Epidermal melanocyte (primary cell): ENCODE data around the gene AUTS2.
"Not testable (repeated sequence)": the region's sequence is repeated elsewhere in the genome, so short reads cannot be mapped to it uniquely, and the experiment has no call there.

Source experiments
- DNase-seq: peaks from one replicate; pipeline ENCODE4 v3.0.0; 2011; ENCODE audit warnings: low spot score; ENCODE audit not compliant: insufficient read length

Gene AUTS2

GRCh38 chr7:70725448-70725847 lies 1127.2 kb downstream of the AUTS2 start:
- DNase-seq, result no peak

DNA sequence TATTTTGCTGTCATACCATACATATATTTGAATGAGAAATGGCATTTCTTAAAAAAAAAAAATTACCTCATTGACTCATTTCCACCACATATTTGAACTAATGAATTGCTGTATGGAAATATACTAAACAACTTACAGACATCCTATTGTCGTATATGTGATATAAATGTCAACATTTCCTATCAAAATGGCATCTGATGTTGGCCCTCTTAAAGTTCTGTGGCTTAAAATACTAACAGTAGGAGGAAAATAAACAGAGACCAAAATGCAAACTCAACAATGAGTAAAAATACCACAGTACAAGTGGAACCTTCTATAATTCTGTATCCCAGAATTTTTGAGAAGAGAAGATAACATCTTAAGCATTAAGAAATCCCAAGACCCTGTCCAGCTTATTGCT lies 1128.0 kb downstream of the AUTS2 start:
- no peak for DNase-seq

GRCh38 chr7:70726951-70727378 lies 1128.7 kb downstream of the AUTS2 start:
- DNase-seq, result no peak

DNA sequence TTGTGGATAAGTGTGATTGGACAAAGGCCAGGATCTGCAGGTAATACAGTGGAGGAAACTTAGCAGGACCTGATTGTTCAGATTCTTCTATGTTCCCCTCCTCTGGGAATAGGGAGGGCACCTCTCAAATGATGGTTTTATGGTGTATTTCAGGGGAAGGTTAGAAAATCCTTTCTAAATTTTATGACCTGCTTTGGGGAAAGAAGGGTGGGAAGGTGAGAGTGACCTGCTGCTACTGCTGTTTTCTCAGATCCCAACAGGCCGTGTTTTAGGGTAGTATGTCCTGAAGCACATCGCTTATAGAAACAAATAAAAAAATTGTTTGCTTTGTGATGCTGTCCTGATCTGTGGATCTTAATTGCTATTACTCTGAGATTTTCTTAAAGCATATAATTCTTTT lies 1129.6 kb downstream of the AUTS2 start:
- DNase-seq, result no peak

- no peak for DNase-seq
Measured at GRCh38 chr7:70728872-70729552, 1130.7 kb downstream of the AUTS2 start.

- DNase-seq, result not testable (repeated sequence)
Measured at GRCh38 chr7:70729553-70730157, 1131.4 kb downstream of the AUTS2 start.

DNA sequence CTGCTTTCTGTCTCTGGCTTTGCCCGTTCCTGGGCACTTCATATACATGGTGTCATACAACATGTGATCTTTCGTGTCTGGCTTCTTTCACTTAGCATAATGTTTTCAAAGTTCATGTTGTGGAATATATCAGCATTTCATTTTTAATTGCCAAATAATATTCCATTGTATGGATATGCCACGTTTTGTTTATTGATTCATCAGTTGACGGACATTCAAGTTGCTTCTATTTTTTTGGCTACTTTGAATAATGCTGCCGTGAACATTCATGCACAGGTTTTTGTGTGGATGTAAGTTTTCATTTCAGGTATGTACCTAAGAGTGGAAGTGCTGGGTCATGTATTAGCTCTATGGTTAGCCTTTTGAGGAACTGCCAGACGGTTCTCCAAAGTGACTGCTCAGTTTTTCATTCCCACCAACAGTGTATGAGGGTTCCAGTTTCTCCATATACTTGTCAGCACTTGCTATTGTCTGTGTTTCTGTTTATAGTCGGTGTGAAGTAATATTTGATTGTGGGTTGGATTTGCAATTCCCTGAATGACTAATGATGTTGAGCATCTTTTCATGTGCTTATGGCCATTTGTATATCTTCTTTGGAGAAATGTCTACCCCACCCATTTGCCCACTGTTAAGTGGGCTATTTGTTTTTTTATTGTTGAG lies 1132.3 kb downstream of the AUTS2 start:
- DNase-seq, result no peak

DNA sequence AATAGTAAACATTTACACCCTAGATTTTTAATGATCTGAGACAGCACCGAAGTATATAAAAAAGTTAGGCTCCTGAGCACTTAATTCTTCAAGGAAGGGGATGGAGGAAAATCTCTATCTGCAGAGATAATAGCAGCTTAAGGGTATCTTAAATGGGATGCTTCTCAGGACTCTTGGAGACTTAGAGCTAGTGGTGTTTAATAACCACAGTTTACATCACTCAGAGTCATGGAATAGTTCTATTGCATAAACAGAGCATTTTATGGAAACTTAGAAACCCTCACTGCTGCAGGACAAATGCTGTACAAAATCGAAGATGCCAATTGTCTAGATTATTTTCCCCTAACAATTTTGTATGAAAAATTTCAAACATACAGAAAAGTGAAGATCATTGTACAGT lies 1134.8 kb downstream of the AUTS2 start:
- no peak for DNase-seq

DNA sequence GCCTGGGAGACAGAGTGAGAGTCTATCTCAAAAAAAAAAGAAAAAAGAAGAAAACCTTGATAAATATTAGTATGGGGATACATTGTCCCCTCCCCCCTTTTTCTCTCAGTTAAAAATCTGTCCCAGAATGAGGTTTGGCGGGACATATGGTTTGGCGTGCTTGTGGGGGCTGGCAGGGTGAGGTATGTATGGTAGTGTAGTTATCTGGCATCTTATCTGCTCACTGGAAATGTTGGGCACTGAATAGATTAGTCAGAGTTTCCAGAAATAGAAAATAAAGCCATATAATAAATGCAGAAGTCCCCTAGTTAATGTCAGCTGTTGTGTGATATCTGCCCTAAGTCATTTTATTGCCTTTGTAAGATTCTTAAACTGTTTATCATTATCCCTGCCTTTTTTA lies 1136.1 kb downstream of the AUTS2 start:
- no peak for DNase-seq

- no peak for DNase-seq
Measured at GRCh38 chr7:70735313-70735712, 1137.0 kb downstream of the AUTS2 start.

GRCh38 chr7:70736715-70737460 lies 1138.6 kb downstream of the AUTS2 start:
- peak; percentile 39 for DNase-seq

GRCh38 chr7:70738151-70738885 lies 1140.0 kb downstream of the AUTS2 start:
- no peak for DNase-seq

DNA sequence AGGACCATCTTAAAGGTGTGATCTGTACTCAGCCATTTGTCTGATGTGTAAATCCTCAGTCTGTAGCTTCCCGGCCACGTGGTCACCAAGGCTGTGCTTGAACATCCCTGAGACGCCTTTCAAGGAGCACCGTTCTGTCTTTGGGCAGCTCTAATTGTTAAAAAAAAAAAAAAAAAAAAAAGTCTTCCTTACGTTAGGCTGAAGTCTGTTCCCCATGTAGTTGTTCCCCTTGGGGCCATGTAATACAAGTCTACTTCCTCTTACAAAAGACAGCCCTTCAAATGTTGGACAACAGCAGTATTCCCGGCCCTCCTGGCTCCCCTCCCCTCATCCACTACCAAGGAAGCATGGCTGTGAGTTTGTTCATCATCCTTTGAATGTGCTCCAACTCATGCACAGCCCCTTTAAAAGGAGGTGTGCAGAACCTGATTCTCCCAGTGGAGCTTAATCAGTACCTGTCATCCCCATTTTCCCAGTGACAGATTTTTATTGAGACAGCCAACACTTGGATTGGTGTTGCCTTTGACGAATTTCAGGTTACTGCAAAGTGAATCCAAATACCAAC lies 1141.5 kb downstream of the AUTS2 start:
- no peak for DNase-seq

GRCh38 chr7:70741666-70742065 lies 1143.4 kb downstream of the AUTS2 start:
- DNase-seq, result no peak

DNA sequence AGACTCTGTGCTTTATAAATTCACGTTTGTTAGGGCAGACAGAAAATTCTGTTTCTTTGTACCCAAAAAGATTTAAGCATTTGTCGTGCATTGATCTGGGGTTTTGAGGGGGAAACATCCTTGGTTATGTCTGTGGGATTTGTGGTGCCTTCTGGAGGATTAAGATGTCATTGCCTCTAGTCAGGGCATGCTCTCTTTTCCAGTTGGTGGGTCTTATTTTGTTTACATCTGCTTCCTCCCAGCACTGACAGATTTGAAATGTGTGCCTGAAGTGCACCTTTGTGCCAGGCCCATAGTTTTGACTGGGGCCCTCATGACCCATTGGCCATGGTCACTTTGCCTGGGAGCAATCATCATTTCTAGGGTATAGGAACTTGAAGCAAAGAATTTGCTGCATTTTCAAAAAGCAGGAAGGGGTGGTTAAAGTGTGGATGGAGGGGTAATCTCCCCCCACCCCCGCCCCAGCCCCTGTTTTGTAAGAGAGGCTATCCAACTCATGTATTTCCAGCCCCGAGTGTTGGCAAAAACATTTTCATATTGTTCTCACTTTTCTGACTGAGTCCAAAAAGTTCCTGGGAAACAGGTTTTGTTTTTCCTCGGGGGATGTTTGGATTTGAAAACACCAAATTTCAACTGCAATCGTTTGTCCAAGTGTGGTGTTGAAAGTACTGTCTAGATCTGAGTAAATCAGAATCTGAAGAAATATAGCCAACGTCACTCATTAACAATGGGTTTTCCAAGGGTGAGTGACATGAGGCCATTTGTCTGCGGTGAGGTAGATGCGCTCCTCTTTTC lies 1145.5 kb downstream of the AUTS2 start:
- DNase-seq, result no peak

- DNase-seq, result no peak
Measured at GRCh38 chr7:70744492-70744891, 1146.2 kb downstream of the AUTS2 start.

DNA sequence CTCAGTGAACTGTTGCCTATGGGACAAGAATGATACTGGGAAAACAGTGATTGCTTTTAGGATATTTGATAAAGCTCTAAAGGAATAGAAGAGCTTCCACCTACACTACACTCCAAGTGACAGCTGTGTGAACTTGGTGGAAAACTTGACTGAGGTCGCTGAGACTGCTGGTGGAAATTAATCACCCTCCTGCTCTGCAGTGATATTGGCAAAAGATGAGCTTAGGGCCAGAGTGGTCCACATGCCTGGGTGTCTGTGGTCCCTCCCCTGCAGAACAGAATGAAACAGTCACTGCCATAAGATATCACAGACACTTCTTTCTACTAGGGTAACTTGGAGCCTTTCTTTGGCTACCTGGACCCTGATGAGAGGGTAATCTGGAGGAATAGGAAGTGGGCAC lies 1151.6 kb downstream of the AUTS2 start:
- DNase-seq, result no peak

- DNase-seq, result no peak
Measured at GRCh38 chr7:70751895-70752294, 1153.6 kb downstream of the AUTS2 start.

DNA sequence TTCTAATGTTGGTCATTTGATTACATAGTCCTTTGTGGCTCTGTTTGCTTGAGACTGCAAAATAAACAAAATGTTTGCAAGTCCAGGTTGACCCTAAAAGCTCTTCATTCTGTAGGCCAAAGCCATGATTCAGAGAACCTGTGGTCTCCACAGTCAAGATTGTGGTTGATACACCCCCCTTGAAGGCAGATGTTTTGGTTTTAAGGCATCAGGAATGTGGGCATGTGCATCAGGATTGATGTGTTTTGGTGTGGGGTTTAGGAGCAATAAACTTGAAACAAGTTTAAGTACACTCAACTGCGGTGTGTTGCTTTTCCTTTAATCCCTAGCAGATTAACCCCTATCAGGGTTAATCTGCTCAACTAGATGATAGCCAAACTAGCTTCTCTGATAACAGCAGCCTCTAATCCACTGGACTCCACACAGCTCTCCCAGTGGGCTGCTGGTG lies 1154.5 kb downstream of the AUTS2 start:
- DNase-seq, result no peak

DNA sequence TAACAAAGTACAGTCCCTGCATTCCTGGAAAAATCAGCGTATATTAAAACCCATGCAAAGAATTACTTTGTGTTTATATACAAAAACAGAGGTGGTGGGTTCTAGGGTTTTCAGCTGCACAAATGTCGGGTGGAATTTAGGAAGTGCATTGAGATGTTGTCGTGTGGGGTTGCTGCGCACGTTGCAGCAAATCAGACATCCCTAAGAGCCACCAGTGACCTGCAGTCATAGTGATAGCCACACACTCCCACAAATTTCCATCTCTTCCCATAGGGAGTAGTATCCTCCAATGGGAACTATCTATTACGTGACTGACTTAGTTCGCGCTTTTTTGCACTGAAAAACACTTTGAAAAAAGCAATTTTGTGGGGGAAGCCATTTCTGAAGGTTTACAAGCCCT lies 1158.5 kb downstream of the AUTS2 start:
- DNase-seq, result no peak
